DMS114 treated with DMSO at 0.1 percent for 48 hours (cell line): ENCODE results near the gene KDM1A.

ENCODE experiments used
- DNase-seq: peaks from one replicate; lab custom pipeline; 2025; ENCODE audit not compliant: unreplicated experiment; lab: John Stamatoyannopoulos, UW

KDM1A gene

DNA sequence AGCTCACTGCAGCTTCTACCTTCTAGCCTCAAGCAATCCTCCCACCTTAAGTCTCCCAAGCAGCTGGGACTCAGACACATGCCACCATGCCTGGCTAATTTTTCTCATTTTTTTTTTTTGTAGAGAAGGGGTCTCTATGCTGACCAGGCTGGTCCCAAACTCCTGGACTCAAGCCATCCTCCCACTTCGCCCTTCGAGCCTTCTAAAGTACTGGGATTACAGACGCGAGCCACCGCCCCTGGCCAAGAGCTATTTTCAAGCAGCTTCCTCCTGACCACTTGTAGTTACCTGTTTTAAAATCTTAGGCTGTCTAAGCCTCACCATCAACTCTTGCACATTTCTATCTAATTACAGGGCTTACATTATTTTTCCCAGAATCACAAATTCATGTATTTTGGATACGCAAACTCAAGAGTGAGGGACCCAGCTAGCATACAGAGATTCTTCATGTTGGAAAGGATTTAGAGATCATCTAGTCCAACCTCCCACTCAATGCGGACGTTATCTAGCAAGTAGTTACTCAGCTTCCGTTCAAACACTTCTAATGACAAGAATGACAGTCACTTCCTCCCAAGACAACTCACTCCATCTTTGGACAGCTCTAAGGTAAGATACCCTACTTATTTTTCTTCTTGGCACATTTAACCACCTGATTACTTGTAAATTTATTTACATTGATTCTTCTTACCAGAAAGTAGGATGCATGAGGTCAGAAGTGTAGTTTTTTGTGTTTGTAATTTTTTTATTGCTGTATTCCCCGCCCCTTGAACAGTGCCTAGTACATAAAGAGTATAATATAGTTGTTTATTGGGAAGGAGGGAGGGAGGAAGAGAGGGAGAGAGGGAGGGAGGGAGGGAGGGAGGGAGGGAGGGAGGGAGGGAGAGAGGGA lies 84.0 kb downstream of the KDM1A start:
- no peak for DNase-seq

GRCh38 chr1:23108918-23109533 lies 89.8 kb downstream of the KDM1A start:
- no peak for DNase-seq

- no peak for DNase-seq
Observed at GRCh38 chr1:23110391-23110790, 91.1 kb downstream of the KDM1A start.

GRCh38 chr1:23111600-23112535 lies 92.6 kb downstream of the KDM1A start:
- DNase-seq: no peak

DNA sequence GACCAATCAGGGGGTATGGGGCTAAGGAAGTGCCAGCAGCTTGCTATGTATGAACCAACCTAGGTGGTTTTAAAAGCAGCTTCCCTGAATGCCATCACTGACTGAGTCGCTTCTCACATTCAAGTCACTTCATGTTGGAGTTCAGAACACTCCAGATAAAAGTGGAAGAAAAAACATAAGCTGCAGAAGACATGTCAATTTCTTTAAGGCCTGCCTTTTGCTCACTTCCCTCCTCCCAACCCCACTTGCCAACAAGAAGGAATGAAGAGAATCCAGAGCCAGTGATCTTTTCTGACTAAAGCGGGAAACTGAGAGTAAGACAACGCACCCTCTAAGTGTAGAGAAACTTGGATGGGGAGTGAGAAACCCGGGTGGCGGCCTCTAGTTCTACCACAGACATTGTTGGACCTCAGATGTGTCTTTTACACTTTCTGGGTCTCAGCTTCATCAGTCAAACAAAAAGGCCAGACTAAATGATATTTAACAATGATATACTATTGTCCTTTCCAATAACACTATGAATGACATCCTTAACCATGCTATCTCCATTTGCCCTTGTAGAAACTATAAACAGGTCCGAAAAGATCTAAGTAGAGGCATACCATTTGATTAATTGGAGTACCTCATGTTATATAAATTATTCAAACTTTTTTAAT lies 95.3 kb downstream of the KDM1A start:
- no peak for DNase-seq

GRCh38 chr1:23116216-23116836 lies 97.1 kb downstream of the KDM1A start:
- no peak for DNase-seq

DNA sequence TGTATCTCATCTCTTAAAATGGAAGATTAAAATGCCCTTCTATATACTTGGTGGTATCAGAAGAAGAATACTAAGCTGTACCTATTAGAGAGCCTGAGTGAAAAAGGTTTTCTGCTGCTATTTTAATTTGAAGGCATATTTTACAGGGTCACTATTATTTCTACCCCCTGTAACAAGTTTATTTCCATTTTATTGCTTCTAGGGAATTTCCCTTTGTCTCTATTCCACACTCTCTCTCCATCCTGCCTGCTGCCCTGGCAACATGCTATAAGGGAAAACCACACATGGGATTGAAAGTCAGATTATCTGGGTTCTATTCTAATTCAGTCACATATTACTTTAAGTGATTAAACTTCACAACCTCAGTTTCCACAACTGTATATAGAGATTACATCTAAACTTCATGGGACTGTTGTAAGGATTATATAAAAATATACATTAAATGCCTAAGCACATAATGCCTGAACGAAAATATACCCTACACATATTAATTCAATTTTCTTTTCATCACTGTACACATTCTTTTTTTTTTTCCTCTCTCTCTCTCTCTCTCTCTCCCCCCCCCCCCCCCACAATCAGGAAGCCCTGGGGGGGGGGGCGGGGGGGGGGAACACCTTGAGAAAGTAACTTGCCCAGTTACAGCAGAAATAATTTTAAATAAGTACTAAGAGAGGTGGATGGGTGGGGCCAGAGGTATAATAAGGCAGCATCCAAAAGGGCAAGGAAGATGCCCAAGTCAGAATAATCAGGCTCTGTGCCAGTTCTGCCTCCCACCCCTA lies 97.8 kb downstream of the KDM1A start:
- no peak for DNase-seq

GRCh38 chr1:23118407-23118806 lies 99.1 kb downstream of the KDM1A start:
- DNase-seq: no peak

GRCh38 chr1:23118957-23119792 lies 99.9 kb downstream of the KDM1A start:
- no peak for DNase-seq

DNA sequence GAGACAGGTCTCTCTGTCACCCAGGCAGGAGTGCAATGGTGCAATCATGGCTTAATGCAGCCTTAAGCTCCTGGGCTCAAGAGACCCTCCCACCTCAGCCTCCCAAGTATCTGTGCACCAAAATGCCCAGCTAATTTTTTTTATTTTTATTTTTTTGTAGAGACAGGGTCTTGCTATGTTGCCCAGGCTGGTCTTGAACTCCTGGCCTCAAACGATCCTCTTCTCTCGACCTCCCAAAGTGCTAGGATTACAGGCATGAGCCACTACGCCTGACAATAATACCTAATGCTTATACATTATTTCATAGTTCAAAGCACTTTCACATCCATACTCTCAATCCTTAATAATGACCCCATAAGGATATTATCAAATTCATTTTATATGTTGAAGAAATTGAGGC lies 101.1 kb downstream of the KDM1A start:
- no peak for DNase-seq

GRCh38 chr1:23122023-23122748 lies 102.9 kb downstream of the KDM1A start:
- no peak for DNase-seq

GRCh38 chr1:23122796-23123195 lies 103.5 kb downstream of the KDM1A start:
- no peak for DNase-seq

DNA sequence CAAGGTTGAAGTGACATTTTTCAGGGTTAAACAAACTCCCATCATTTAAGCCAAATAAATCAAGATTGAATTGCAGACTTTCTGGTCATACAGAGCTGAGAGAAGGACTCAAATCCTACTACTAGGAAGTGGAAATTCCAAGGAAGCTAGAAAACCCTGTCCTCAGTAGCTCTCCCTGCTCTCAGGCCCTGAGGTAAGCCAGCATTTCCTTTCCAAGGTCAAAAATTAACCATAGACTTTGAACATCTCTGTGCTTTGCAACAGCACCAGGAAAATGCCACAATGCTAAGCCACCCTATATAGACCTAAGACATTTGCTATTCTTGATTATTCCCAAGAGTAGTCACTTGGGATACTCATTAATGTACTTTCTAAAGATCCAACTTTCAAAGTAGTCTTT lies 104.3 kb downstream of the KDM1A start:
- DNase-seq: no peak

DNA sequence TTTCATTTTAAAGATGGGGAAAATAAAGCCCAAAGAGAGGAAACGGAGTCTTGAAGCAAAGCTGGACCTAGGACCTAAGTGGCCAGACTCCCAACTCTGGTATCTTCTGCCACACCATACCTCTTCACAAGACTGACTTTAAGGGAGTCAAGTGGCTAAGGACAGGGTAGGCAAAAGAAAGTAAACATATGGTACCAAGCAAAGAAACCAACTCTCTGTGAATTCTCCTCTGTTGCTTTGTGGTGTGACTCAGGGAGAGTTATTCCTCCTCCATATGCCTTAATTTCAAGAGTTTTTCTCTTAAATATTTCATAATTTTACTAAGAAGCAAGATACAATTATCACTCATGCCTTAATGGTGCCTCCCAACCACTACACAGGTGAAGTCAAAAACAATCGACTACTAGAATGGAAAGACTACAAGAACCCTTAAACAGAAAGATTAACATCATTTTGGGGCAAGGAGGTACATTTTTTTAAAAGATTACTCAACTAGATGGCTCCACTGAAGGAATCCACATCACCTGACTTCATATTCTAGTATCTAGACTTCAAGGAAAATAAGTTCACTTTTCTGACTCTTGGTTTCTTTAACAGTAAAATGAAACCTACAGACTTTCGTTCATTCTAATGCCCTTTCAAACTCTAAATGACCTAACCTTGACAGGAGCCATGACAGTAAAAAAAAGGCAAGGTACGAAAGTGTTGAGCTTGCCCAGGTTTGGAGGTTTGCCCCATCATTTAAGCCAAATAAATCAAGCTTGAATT lies 105.2 kb downstream of the KDM1A start:
- DNase-seq: no peak

DNA sequence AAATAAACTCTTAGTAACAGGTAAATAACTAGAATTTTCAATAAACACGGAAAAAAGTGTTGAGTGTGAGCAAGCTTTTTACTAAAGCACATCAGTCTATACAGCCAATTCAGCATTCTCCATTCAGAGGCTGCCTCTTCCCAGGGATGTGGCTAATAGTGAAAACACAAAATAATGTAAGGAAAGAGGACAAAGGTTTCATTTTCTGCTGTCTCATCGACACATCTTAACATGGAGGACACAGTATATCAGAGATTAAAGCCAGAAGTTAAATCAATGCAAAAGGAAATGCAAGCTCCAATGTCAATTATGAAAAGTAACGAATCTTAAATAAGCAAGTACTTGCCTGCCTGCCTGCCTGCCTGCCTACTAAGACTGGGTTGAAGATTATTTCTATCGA lies 106.2 kb downstream of the KDM1A start:
- no peak for DNase-seq

DNA sequence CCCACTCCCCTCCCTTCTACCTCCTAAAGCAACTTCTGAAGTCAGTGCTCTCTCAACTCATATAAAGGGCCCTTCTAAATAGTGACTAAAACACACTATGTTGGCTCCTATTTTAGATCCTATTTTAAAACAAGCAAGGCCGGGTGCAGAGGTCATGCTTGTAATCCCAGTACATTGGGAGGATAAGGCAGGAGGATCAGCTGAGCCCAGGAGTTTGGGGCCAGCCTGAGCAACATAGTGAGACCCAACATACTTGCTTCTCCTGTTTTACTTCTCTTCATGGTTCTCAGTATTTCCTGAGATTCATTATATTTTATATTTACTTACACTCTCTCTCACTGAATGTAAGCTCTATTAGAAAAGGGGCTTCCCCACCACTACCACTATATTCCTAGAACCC lies 106.9 kb downstream of the KDM1A start:
- no peak for DNase-seq

GRCh38 chr1:23126801-23127200 lies 107.5 kb downstream of the KDM1A start:
- no peak for DNase-seq
